Adipose tissue (tissue), 3 donors: ENCODE data around the gene CDH4. TPM values are rescaled to one million over a fixed set of nuclear protein-coding genes. Genes with fewer than 3 reads are reported as not detected.

ENCODE experiments used
- H3K27ac ChIP-seq: one replicate; pipeline ENCODE4 v1.5.1; 2013; ENCODE audit warnings: low read depth, low read length
- WGBS, 3 donors: extraction: QIAGEN DNeasy Blood & Tissue Kit; methylation state at CpG; one replicate each; pipeline ENCODE4 v1.1.7; 2013; 5-methylcytosine and 5-hydroxymethylcytosine counted together
- polyA plus RNA-seq, 3 donors: library from polyadenylated mRNA; stranded (reverse); fragments of 200-250 nt; gene quantifications; one replicate each; pipeline ENCODE4 v1.2.3, GENCODE V29; 2013
- donor health status: healthy with polysubstance abuse.
- donor health status: Bipolar disorder and iron deficiency.
- donor health status: healthy.

The CDH4 gene
- polyA plus RNA-seq, 3 donors = 0.04 to 0.11 (median 0.05) TPM

- 89 to 93% (median 91%) methylated on average over 16 of the region's 16 CpGs for WGBS, 3 donors
- no peak overlapping the region for H3K27ac ChIP-seq
These were observed 491.5 kb downstream of the CDH4 start for GRCh38 chr20:61743606-61744005.

- no peak overlapping the region for H3K27ac ChIP-seq
- WGBS, 3 donors = 84 to 87% (median 85%) methylated on average over 18 of the region's 18 CpGs
These were observed 492.8 kb downstream of the CDH4 start for GRCh38 chr20:61744691-61745396.

- no peak overlapping the region for H3K27ac ChIP-seq
- 88 to 90% (median 89%) methylated on average over 19 to 20 of the region's 20 CpGs for WGBS, 3 donors
These were observed 493.5 kb downstream of the CDH4 start for GRCh38 chr20:61745397-61746146.

GRCh38 chr20:61746147-61746646 is 494.1 kb downstream of the CDH4 start:
- WGBS, 3 donors = 90 to 93% (median 93%) methylated on average over 11 of the region's 11 CpGs
- H3K27ac ChIP-seq = no peak overlapping the region

GRCh38 chr20:61746781-61747180 is 494.7 kb downstream of the CDH4 start:
- 82 to 91% (median 87%) methylated on average over 12 of the region's 12 CpGs for WGBS, 3 donors
- H3K27ac ChIP-seq = no peak overlapping the region

- WGBS, 3 donors = 41 to 72% (median 69%) methylated on average over 3 of the region's 3 CpGs
- no peak overlapping the region for H3K27ac ChIP-seq
These were observed 496.3 kb downstream of the CDH4 start for GRCh38 chr20:61748376-61748775.

- WGBS, 3 donors = 75 to 80% (median 78%) methylated on average over 6 of the region's 6 CpGs
- H3K27ac ChIP-seq = no peak overlapping the region
These were observed 497.5 kb downstream of the CDH4 start for GRCh38 chr20:61749406-61750075.

- 58 to 80% (median 79%) methylated on average over 1 of the region's 1 CpG for WGBS, 3 donors
- H3K27ac ChIP-seq = no peak overlapping the region
These were observed 498.0 kb downstream of the CDH4 start for GRCh38 chr20:61750093-61750492.

- WGBS, 3 donors = 81 to 95% (median 93%) methylated on average over 8 of the region's 8 CpGs
- H3K27ac ChIP-seq = no peak overlapping the region
These were observed 500.5 kb downstream of the CDH4 start for GRCh38 chr20:61752576-61752975.

GRCh38 chr20:61753316-61753942 is 501.4 kb downstream of the CDH4 start:
- no peak overlapping the region for H3K27ac ChIP-seq
- 47 to 71% (median 59%) methylated on average over 12 of the region's 12 CpGs for WGBS, 3 donors

GRCh38 chr20:61753987-61754956 is 502.2 kb downstream of the CDH4 start:
- WGBS, 3 donors = 84 to 88% (median 87%) methylated on average over 22 to 23 of the region's 23 CpGs
- no peak overlapping the region for H3K27ac ChIP-seq

GRCh38 chr20:61754976-61755778 is 503.1 kb downstream of the CDH4 start:
- no peak overlapping the region for H3K27ac ChIP-seq
- WGBS, 3 donors = 71 to 78% (median 73%) methylated on average over 12 of the region's 12 CpGs

- H3K27ac ChIP-seq = no peak overlapping the region
- WGBS, 3 donors = 68 to 81% (median 79%) methylated on average over 15 of the region's 15 CpGs
These were observed 504.1 kb downstream of the CDH4 start for GRCh38 chr20:61755971-61756845.

GRCh38 chr20:61756966-61757677 is 505.1 kb downstream of the CDH4 start:
- 59 to 73% (median 67%) methylated on average over 18 of the region's 18 CpGs for WGBS, 3 donors
- no peak overlapping the region for H3K27ac ChIP-seq
